GM12873 (cell line): ENCODE measurements around the gene ASCL4.

Source experiments
- TF ChIP-seq, protein P1 (sequence below): IDR thresholded peaks from 2 replicates; pipeline ENCODE4 v1.5.1; 2012; ENCODE audit warnings: low read depth, mild to moderate bottlenecking, moderate library complexity, low read length, control low read depth; ENCODE audit not compliant: insufficient read depth; ENCODE audit errors: missing control alignments

Gene ASCL4

GRCh38 chr12:107798580-107798979 is 24.1 kb downstream of the ASCL4 start:
- TF ChIP-seq, protein P1, sequence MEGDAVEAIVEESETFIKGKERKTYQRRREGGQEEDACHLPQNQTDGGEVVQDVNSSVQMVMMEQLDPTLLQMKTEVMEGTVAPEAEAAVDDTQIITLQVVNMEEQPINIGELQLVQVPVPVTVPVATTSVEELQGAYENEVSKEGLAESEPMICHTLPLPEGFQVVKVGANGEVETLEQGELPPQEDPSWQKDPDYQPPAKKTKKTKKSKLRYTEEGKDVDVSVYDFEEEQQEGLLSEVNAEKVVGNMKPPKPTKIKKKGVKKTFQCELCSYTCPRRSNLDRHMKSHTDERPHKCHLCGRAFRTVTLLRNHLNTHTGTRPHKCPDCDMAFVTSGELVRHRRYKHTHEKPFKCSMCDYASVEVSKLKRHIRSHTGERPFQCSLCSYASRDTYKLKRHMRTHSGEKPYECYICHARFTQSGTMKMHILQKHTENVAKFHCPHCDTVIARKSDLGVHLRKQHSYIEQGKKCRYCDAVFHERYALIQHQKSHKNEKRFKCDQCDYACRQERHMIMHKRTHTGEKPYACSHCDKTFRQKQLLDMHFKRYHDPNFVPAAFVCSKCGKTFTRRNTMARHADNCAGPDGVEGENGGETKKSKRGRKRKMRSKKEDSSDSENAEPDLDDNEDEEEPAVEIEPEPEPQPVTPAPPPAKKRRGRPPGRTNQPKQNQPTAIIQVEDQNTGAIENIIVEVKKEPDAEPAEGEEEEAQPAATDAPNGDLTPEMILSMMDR = no peak

- TF ChIP-seq, protein P1 = no peak
Observed at GRCh38 chr12:107801150-107801549, 26.6 kb downstream of the ASCL4 start.

- TF ChIP-seq, protein P1 = no peak
Observed at GRCh38 chr12:107803092-107803491, 28.6 kb downstream of the ASCL4 start.

- TF ChIP-seq, protein P1 = no peak
Observed at GRCh38 chr12:107805488-107806180, 31.1 kb downstream of the ASCL4 start.

DNA sequence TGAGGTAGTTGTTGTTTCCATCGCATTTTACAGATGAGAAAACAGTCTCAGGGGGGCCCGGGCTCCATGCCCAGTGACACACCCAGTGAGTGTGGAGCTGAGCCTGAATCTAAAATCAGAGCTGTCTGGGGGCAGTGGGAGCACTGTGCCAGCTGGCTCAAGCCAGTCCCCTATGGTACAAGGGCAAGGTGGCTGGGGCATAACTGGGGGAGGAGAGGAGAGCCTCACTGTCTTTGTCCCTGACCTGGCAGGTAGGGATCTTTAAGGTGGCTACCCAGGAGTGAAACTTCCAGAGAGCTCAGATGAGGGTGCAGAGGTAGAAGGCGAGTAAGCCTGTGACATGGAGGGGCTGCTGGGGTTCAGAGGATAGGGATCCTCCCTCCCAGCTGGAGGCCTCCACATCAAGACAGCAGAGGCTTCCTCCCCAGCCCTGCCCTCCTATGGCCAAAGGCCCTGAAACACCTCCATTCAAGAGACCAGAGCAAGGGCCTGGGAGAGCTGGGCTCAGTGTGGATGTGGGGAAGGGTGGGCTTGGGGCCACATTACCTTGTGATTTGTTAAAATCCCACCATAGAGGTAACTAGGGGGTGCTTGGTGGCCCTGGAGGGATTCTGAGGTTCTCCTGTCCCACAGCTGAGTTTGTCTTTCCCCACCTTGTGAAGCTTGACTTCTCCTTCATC is 33.1 kb downstream of the ASCL4 start:
- TF ChIP-seq, protein P1 = no peak

- TF ChIP-seq, protein P1 = no peak
Observed at GRCh38 chr12:107817250-107817649, 42.7 kb downstream of the ASCL4 start.

DNA sequence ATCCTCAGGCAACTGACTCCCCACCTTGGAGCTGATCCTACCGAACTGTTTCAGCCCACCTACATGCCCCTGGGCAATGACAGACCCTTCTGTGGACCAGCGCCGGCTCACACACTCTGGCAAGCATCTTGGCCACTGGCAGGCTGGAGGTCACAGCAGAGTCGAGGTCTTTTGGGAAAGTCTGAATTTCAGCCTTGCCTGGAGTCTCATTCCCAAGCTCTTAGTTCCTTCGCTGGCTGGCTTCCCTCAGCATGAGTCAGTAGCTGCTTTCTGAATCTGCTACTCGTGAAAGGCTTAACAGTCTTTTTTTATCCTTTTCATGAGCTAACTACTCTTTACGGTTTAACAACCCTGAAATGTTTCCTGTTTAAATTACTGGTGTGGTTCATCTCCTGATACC is 44.5 kb downstream of the ASCL4 start:
- TF ChIP-seq, protein P1 = no peak
